Ectodermal cell (in vitro differentiated cells): ENCODE results near the gene ACSF2.
"Not testable (repeated sequence)": the region's sequence is repeated elsewhere in the genome, so short reads cannot be mapped to it uniquely, and the experiment has no call there.

Experiments
- H3K27ac ChIP-seq: 2 replicates; pipeline ENCODE4 v1.7.0; 2013; ENCODE audit warnings: mild to moderate bottlenecking, low read depth, low read length; ENCODE audit not compliant: insufficient read depth, poor library complexity, severe bottlenecking
- H3K27me3 ChIP-seq: 2 replicates; pipeline ENCODE4 v1.7.0; 2013; ENCODE audit warnings: mild to moderate bottlenecking, low read length; ENCODE audit not compliant: insufficient read depth, control insufficient read depth, poor library complexity, severe bottlenecking
- H3K36me3 ChIP-seq: one replicate; pipeline ENCODE4 v1.7.0; 2013; ENCODE audit warnings: low read length; ENCODE audit not compliant: control insufficient read depth, insufficient read depth
- H3K4me1 ChIP-seq: one replicate; pipeline ENCODE4 v1.7.0; 2013; ENCODE audit warnings: low read length; ENCODE audit not compliant: control insufficient read depth, insufficient read depth
- H3K4me3 ChIP-seq: 2 replicates; pipeline ENCODE4 v1.7.0; 2013; ENCODE audit warnings: low read depth, low read length, control low read depth; ENCODE audit not compliant: insufficient read depth
- H3K9me3 ChIP-seq: 2 replicates; pipeline ENCODE4 v1.7.0; 2013; ENCODE audit warnings: mild to moderate bottlenecking, low read length, moderate library complexity; ENCODE audit not compliant: control insufficient read depth
- WGBS, 2 experiments: methylation state at CpG; one replicate each; pipeline ENCODE4 v1.1.7; 2013; ENCODE audit warnings: missing lambda C conversion rate in 2 of 2; 5-methylcytosine and 5-hydroxymethylcytosine counted together

The ACSF2 gene

DNA sequence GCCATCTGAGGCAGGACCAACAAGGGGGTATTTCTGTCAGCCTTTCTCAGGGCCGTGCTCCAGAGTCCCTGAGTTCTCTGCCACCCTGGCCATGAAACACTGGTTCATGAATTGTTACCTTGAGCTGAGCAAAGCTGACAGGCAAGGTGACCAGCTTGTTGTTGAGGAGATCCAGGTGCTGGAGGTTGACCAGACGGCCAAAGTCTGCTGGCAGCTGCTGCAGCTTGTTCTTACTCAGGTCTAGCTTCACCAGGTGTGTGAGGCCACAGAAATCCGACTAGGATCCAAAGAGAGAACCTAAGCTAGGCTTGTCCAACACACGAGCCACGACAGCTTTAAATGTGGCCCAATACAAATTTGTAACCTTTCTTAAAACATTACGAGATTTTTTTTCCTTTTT is 33.4 kb upstream of the ACSF2 start:
- 91 to 95% methylated on average over 6 of the region's 6 CpGs for WGBS, 2 experiments
- no peak overlapping the region for H3K4me3 ChIP-seq
- no peak overlapping the region for H3K27ac ChIP-seq
- peaks cover 62% of the 10 kb centered on the region for H3K36me3 ChIP-seq
- peaks cover 7% of the 10 kb centered on the region for H3K4me1 ChIP-seq
- H3K9me3 ChIP-seq: no peaks in the 10 kb centered on the region
- no peaks in the 10 kb centered on the region for H3K27me3 ChIP-seq

GRCh38 chr17:50393700-50394099 is 32.3 kb upstream of the ACSF2 start:
- H3K9me3 ChIP-seq: no peaks in the 10 kb centered on the region
- WGBS, 2 experiments: 92 to 96% methylated on average over 5 of the region's 5 CpGs
- no peaks in the 10 kb centered on the region for H3K27me3 ChIP-seq
- no peak overlapping the region for H3K27ac ChIP-seq
- H3K4me1 ChIP-seq: peaks cover 7% of the 10 kb centered on the region
- no peak overlapping the region for H3K4me3 ChIP-seq
- peaks cover 51% of the 10 kb centered on the region for H3K36me3 ChIP-seq

DNA sequence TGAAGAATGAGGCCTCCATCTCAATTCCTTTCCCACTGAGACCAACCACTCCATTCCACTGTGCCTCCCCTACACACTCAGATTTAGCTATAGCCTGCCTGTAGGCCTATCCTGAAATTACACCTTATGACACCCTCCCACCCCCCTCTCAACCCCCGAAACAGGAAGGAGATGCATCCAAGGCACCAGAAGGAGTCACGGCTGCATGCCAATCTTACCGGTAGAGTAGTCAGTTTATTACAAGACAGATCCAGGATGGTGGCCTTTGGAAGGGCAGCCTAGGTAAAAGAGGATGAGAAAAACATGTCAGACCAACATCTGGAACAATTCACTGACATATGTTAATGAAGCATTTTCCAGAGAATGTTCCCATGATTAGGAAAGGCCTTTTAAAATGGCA is 31.3 kb upstream of the ACSF2 start:
- Histone ChIP-seq H3K27me3 (no peaks in the 10 kb centered on the region), H3K36me3 (peaks cover 42% of the 10 kb centered on the region), H3K9me3 (no peaks in the 10 kb centered on the region), H3K4me1 (peaks cover 7% of the 10 kb centered on the region), H3K27ac (no peak overlapping the region), H3K4me3 (no peak overlapping the region)
- 71 to 76% methylated on average over 3 of the region's 3 CpGs for WGBS, 2 experiments

GRCh38 chr17:50396261-50397110 is 29.5 kb upstream of the ACSF2 start:
- H3K9me3 ChIP-seq: no peaks in the 10 kb centered on the region
- peak overlapping the region; percentile 99 for H3K4me3 ChIP-seq
- H3K36me3 ChIP-seq: peaks cover 25% of the 10 kb centered on the region
- H3K27ac ChIP-seq: no peak overlapping the region
- H3K4me1 ChIP-seq: peaks cover 7% of the 10 kb centered on the region
- 11 to 15% methylated on average over 29 to 30 of the region's 30 CpGs for WGBS, 2 experiments
- H3K27me3 ChIP-seq: no peaks in the 10 kb centered on the region

DNA sequence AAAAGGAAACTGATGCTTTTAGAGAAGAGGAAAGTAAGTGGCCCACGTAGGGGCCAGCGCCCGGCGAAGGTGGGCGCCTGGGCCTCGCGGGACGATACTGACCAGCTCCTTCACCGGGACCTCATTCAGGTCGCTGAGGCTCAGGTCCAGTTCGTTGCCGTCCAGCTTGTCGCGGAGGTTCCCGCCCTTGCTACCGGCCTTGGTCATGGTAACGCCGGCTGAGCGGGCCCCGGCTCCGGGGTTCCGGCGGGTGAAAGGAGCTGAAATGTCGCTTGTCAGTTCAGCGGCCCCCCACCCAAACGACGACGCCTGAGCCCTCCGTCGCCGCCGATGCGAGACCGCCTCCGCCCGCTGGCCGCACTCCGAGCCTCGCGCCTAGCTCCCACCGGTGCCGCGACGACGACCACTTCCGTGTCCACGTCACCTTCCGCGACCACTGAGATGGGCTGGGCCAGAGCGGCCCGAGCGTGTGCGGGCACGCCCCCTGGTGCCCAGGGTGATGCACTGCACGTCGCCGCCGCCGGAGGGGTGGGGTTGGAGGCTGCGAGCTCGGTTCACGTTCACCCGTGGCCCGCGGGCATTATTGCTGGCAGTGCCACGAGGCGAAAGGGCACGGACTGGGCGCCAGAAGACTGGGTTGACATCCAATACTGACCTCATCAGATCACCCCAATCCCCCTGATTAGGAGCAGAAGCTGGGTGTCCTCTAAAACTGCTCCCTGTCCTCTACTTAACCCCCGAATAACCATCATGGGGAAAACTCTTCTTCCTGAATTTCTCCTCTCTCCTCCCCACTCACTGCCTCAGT is 28.7 kb upstream of the ACSF2 start, which contains the start of gene LRRC59:
Gene LRRC59, minus strand, starts transcription at position 413 of the 808 bp plus-strand sequence. Its CDS starts 206 bp downstream, at position 207.
- H3K4me3 ChIP-seq: peak within 1 kb of the TSS; percentile 99
- WGBS, 2 experiments: 2% methylated on average over 70 of the region's 70 CpGs
- no peak within 1 kb of the TSS for H3K27ac ChIP-seq
- H3K27me3 ChIP-seq: no peaks in the 10 kb centered on the region
- no peaks in the 10 kb centered on the region for H3K9me3 ChIP-seq
- peaks cover 7% of the 10 kb centered on the region for H3K4me1 ChIP-seq
- H3K36me3 ChIP-seq: peaks cover 17% of the 10 kb centered on the region

- H3K27me3 ChIP-seq: no peaks in the 10 kb centered on the region
- WGBS, 2 experiments: 62 to 68% methylated on average over 9 of the region's 9 CpGs
- no peak overlapping the region for H3K27ac ChIP-seq
- H3K4me1 ChIP-seq: peaks cover 7% of the 10 kb centered on the region
- no peak overlapping the region for H3K4me3 ChIP-seq
- H3K36me3 ChIP-seq: peaks cover 15% of the 10 kb centered on the region
- no peaks in the 10 kb centered on the region for H3K9me3 ChIP-seq
These were observed 28.1 kb upstream of the ACSF2 start for GRCh38 chr17:50397919-50398285.

DNA sequence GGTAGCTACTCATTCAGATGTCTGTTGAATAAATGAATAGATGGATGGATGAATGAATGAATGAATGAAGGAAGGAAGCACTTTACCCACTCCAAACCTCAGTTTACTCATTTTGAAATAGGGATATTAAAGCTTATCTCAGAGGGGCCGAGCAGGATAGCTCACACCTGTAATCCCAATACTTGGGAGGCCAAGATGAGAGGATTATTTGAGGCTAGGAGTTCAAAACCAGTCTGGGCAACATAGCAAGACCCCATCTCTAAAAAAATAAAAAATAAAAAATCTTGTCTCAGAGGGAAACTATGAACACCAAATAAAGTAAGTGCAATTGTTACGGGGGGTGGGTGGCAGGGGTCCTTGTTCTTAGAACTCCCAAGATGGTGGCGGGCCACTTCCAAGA is 27.3 kb upstream of the ACSF2 start:
- H3K36me3 ChIP-seq, H3K9me3 ChIP-seq, H3K27me3 ChIP-seq, H3K4me3 ChIP-seq, H3K4me1 ChIP-seq, H3K27ac ChIP-seq: not testable (repeated sequence)
- WGBS, 2 experiments: 92 to 93% methylated on average over 3 of the region's 3 CpGs

GRCh38 chr17:50399591-50399990 is 26.4 kb upstream of the ACSF2 start:
- H3K36me3 ChIP-seq, H3K27me3 ChIP-seq, H3K9me3 ChIP-seq, H3K4me3 ChIP-seq, H3K4me1 ChIP-seq, H3K27ac ChIP-seq: not testable (repeated sequence)
- WGBS, 2 experiments: 92 to 94% methylated on average over 8 of the region's 8 CpGs

DNA sequence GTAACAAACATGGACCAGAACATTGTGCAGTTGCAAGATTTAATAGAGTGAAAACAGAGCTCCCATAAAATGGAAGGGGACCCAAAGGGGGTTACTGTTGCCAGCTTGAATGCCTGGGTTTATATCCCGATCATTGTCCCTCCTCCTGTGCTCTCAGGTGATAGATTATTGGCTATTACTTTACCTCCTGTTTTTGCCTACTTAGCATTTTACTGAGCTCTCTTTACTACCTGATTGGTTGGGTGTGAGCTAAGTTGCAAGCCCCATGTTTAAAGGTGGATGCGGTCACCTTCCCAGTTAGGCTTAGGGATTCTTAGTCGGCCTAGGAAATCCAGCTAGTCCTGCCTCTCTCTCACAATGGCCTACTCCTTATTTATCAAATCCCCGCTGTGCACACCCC is 20.7 kb upstream of the ACSF2 start:
- H3K27me3 ChIP-seq, H3K4me3 ChIP-seq, H3K36me3 ChIP-seq, H3K9me3 ChIP-seq, H3K4me1 ChIP-seq, H3K27ac ChIP-seq: not testable (repeated sequence)
- WGBS, 2 experiments: 88 to 94% methylated on average over 4 of the region's 4 CpGs

DNA sequence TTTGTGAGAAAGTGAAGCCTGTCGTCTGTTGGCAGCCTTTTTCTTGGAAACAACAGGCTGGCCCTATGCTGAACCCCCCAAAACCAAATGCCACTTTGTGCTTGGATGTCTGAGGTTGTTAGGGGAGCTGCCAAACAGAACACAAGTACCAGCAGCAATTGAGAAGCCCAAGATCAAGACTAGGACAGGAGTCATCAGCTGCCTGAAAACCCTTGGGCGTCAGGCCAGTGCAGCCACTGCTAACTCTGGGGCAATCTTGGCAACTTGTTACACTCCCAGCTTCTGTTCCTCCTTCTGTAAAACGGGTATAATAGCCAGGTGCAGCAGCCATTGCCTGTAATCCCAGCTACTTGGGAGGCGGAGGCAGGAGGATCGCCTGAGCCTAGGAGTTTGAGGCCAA is 19.4 kb upstream of the ACSF2 start:
- H3K4me1 ChIP-seq: no peaks in the 10 kb centered on the region
- no peaks in the 10 kb centered on the region for H3K27me3 ChIP-seq
- no peaks in the 10 kb centered on the region for H3K36me3 ChIP-seq
- H3K27ac ChIP-seq: no peak overlapping the region
- H3K4me3 ChIP-seq: no peak overlapping the region
- no peaks in the 10 kb centered on the region for H3K9me3 ChIP-seq
- WGBS, 2 experiments: 85 to 87% methylated on average over 5 of the region's 5 CpGs
